A673 (cell line): ENCODE measurements around the gene DTNA. TPM values are rescaled to one million over a fixed set of nuclear protein-coding genes. Genes with fewer than 3 reads are reported as not detected.
A peak's percentile ranks its signal among the peaks of the same experiment; 100 is the strongest.

Experiments
- BruUV-seq: library from RNA; stranded (reverse); fragments of 400-500 nt; replicated peaks from 2 replicates; lab custom pipeline; 2021; lab: Mats Ljungman, UMichigan
- CTCF ChIA-PET: fragments of 300-600 bp; sonication (Branson Sonifier 250); formaldehyde crosslinking; loops from one replicate; lab custom pipeline; 2022; ENCODE audit warnings: antibody characterized with exemption; lab: Charles Lee
- POLR2A ChIA-PET: fragments of 300-600 bp; sonication (Branson Sonifier 250); formaldehyde crosslinking; loops from one replicate; lab custom pipeline; 2022; ENCODE audit warnings: antibody characterized with exemption; ENCODE audit not compliant: low non-redundant PET; lab: Charles Lee
- DNase-seq: peaks from one replicate; pipeline ENCODE4 v3.0.0-alpha.2; 2015; ENCODE audit warnings: low spot score
- H3K27ac ChIP-seq: fragments of 200-600 bp; sonication (generic); 2 replicates; pipeline ENCODE4 v1.5.1; 2016; ENCODE audit warnings: mixed run types, low read depth, mild to moderate bottlenecking, mixed read lengths, antibody characterized with exemption, low read length; ENCODE audit not compliant: poor library complexity, severe bottlenecking
- H3K27me3 ChIP-seq: fragments of 200-600 bp; sonication (generic); replicated peaks from 2 replicates; pipeline ENCODE4 v1.6.1; 2017; ENCODE audit warnings: mixed run types, low read depth, mild to moderate bottlenecking, mixed read lengths, antibody characterized with exemption, low read length; ENCODE audit not compliant: insufficient read depth, poor library complexity
- H3K36me3 ChIP-seq: fragments of 200-600 bp; sonication (generic); 2 replicates; pipeline ENCODE4 v1.6.1; 2016; ENCODE audit warnings: mixed run types, mild to moderate bottlenecking, mixed read lengths, antibody characterized with exemption, low read length; ENCODE audit not compliant: insufficient read depth, poor library complexity, severe bottlenecking
- H3K4me1 ChIP-seq: fragments of 200-600 bp; sonication (generic); 2 replicates; pipeline ENCODE4 v1.6.1; 2017; ENCODE audit warnings: mixed run types, mild to moderate bottlenecking, mixed read lengths, antibody characterized with exemption, low read length; ENCODE audit not compliant: insufficient read depth, poor library complexity, severe bottlenecking
- H3K4me3 ChIP-seq: fragments of 200-600 bp; sonication (generic); 2 replicates; pipeline ENCODE4 v1.5.1; 2016; ENCODE audit warnings: low read depth, mixed run types, mild to moderate bottlenecking, mixed read lengths, low read length; ENCODE audit not compliant: poor library complexity, severe bottlenecking
- H3K9me3 ChIP-seq: fragments of 200-600 bp; sonication (generic); 2 replicates; pipeline ENCODE4 v1.6.1; 2016; ENCODE audit warnings: mixed run types, low read depth, mild to moderate bottlenecking, mixed read lengths, antibody characterized with exemption, low read length; ENCODE audit not compliant: poor library complexity, severe bottlenecking
- CTCF ChIP-seq: fragments of 300-800, 200-600 bp; sonication (generic); conservative IDR thresholded peaks from 2 replicates; pipeline ENCODE4 v1.5.1; 2017; ENCODE audit warnings: low read depth, mild to moderate bottlenecking, antibody characterized with exemption, low read length, moderate library complexity, mixed read lengths
- EZH2 ChIP-seq: fragments of 200-600 bp; sonication (generic); IDR thresholded peaks from 2 replicates; pipeline ENCODE4 v1.6.1; 2017; ENCODE audit warnings: borderline replicate concordance, low read depth, mild to moderate bottlenecking, mixed read lengths, antibody characterized with exemption, low read length; ENCODE audit not compliant: poor library complexity, severe bottlenecking
- intact Hi-C: fragments of 100-400 bp; cut with micrococcal nuclease; formaldehyde crosslinking; loops from one replicate; pipeline ENCODE4 v1.10.0; 2022; ENCODE audit not compliant: unreplicated experiment
- total RNA-seq: library from RNA; stranded (reverse); gene quantifications from 2 replicates; pipeline ENCODE4 v1.2.3, GENCODE V29; 2021

Gene DTNA
- total RNA-seq, 1 experiment from 2014 or later = 18.6 TPM

- no peak for DNase-seq
- no peak for TF ChIP-seq EZH2
- no peak for TF ChIP-seq CTCF
- Histone ChIP-seq H3K27ac (no peak overlapping the region), H3K27me3 (no peaks in the 10 kb centered on the region), H3K4me3 (no peak overlapping the region), H3K4me1 (peaks cover 8% of the 10 kb centered on the region), H3K9me3 (no peaks in the 10 kb centered on the region), H3K36me3 (no peaks in the 10 kb centered on the region)
- CTCF ChIA-PET = no interaction called here
- intact Hi-C loops = no loop called here
- POLR2A ChIA-PET = no interaction called here
- no TSS peak for BruUV-seq
These were observed 50.3 kb downstream of the DTNA start for GRCh38 chr18:34760444-34760843.

GRCh38 chr18:34764451-34764850, 54.4 kb downstream of the DTNA start:
- H3K27me3 ChIP-seq = no peaks in the 10 kb centered on the region
- no peak overlapping the region for H3K27ac ChIP-seq
- H3K36me3 ChIP-seq = no peaks in the 10 kb centered on the region
- no peak overlapping the region for H3K4me3 ChIP-seq
- intact Hi-C loops = no loop called here
- H3K9me3 ChIP-seq = no peaks in the 10 kb centered on the region
- ChIA-PET CTCF (interaction anchor here (0.5 to 1.1 kb wide), 2 partner anchors 53 to 159 kb away, joined by 9 to 12 read pairs; no protein-coding TSS in a partner anchor), POLR2A (no interaction called here)
- H3K4me1 ChIP-seq = peaks cover 8% of the 10 kb centered on the region
- BruUV-seq = no TSS peak
- DNase-seq = peak; percentile 47
- TF ChIP-seq EZH2 = no peak
- TF ChIP-seq CTCF = peak; percentile 32; the same call in 1 of the 2 replicates

- no peaks in the 10 kb centered on the region for H3K9me3 ChIP-seq
- no peak for TF ChIP-seq EZH2
- TF ChIP-seq CTCF = no peak
- H3K4me3 ChIP-seq = no peak overlapping the region
- H3K27ac ChIP-seq = no peak overlapping the region
- CTCF ChIA-PET = no interaction called here
- intact Hi-C loops = no loop called here
- BruUV-seq = no TSS peak
- H3K36me3 ChIP-seq = no peaks in the 10 kb centered on the region
- POLR2A ChIA-PET = no interaction called here
- H3K27me3 ChIP-seq = no peaks in the 10 kb centered on the region
- no peak for DNase-seq
- H3K4me1 ChIP-seq = peaks cover 8% of the 10 kb centered on the region
These were observed 57.5 kb downstream of the DTNA start for GRCh38 chr18:34767601-34768027.
